RWPE2 (cell line): Measurements from ENCODE around the gene AFG1L.
"Not testable (repeated sequence)": the region's sequence is repeated elsewhere in the genome, so short reads cannot be mapped to it uniquely, and the experiment has no call there.

Experiments used
- ATAC-seq: fragments of 200-7000 bp; cut with Tn5 transposase; 3 replicates; pipeline ENCODE4 v1.9.1; 2021; ENCODE audit warnings: low read depth
- DNase-seq: peaks from one replicate; pipeline ENCODE4 v3.0.0-alpha.2; 2020; ENCODE audit warnings: low spot score
- H3K27ac ChIP-seq: fragments of 450-650 bp; 2 replicates; pipeline ENCODE4 v1.5.1; 2017; ENCODE audit warnings: mild to moderate bottlenecking; ENCODE audit not compliant: poor library complexity, severe bottlenecking
- H3K27me3 ChIP-seq: fragments of 250-450 bp; sonication (Bioruptor Pico); 2 replicates; pipeline ENCODE4 v1.5.1; 2021; ENCODE audit warnings: mild to moderate bottlenecking, moderate library complexity; ENCODE audit not compliant: insufficient read depth, poor library complexity, severe bottlenecking
- H3K36me3 ChIP-seq: fragments of 250-450 bp; sonication (Bioruptor Pico); 2 replicates; pipeline ENCODE4 v1.5.1; 2020; ENCODE audit warnings: low read depth, mild to moderate bottlenecking, moderate library complexity
- H3K4me1 ChIP-seq: fragments of 250-450 bp; sonication (Bioruptor Pico); 2 replicates; pipeline ENCODE4 v1.5.1; 2021; ENCODE audit warnings: mild to moderate bottlenecking, moderate library complexity; ENCODE audit not compliant: insufficient read depth, poor library complexity, severe bottlenecking
- H3K4me3 ChIP-seq: fragments of 250-450 bp; sonication (Bioruptor Pico); 2 replicates; pipeline ENCODE4 v1.5.1; 2021; ENCODE audit warnings: mild to moderate bottlenecking, moderate library complexity; ENCODE audit not compliant: severe bottlenecking
- H3K9me3 ChIP-seq: fragments of 250-450 bp; sonication (Bioruptor Pico); 2 replicates; pipeline ENCODE4 v1.5.1; 2021; ENCODE audit warnings: mild to moderate bottlenecking, moderate library complexity; ENCODE audit not compliant: severe bottlenecking
- TF ChIP-seq, protein P1 (sequence below): fragments of 450-650 bp; IDR thresholded peaks from one replicate; pipeline ENCODE4 v1.5.1; 2017; ENCODE audit warnings: mild to moderate bottlenecking, moderate library complexity; ENCODE audit not compliant: poor library complexity, severe bottlenecking

Gene AFG1L

DNA sequence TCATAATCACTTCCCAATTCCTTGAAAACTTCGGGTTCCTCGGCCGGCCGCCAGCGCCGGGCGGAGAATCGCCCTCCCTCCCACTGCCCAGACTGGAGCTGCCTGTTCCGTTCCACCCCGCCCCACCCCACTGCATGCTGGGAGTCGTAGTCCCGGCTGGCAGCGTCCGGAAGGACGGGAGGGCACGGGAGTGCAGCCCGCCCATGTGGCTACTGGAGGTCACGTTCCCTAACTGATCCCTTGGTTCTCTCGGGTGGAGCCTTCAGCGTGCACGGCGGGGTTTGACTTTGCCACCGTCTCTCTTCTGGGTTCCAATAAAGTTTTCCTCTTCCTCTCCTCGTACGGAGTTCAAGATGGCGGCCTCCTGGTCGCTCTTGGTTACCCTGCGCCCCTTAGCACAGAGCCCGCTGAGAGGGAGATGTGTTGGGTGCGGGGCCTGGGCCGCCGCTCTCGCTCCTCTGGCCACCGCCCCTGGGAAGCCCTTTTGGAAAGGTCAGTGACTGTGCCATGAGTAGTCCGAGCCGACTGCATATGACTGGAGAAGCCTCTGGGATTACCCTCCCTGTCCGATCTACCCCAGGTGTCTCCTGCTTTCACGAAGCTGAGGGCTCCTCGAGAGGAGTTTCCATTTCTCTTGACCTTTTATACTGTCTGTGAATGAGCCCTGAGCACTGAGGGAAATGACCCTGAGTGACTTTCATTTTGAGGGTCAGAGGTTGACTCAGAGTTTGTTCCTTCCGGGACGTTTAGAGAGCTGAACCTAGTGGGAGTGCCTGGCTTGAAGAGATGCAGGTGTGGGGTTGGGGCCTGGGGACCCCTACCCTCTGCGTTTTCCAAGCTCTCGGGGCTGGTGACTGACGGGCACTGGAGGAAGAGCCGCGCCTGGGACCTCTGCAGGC lies at the start of gene AFG1L:
Gene AFG1L, plus strand, starts transcription at position 328 of the 899 bp plus-strand sequence. Its CDS starts 26 bp downstream, at position 354.
- DNase-seq: peak; percentile 93

DNA sequence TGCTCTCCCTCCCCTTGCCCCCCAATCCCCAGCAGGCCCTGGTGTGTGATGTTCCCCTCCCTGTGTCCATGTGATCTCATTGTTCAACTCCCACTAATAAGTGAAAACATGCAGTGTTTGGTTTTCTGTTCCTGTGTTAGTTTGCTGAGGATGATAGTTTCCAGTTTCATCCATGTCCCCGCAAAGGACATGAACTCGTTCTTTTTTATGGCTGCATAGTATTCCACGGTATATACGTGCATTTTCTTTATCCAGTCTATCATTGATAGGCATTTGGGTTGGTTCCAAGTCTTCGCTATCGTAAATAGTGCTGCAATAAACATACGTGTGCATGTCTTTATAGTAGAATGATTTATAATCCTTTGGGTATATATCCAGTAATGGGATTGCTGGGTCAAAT lies 49.8 kb upstream of the AFG1L start:
- not testable (repeated sequence) for H3K27me3 ChIP-seq, H3K27ac ChIP-seq, ATAC-seq, H3K4me3 ChIP-seq, H3K9me3 ChIP-seq, H3K4me1 ChIP-seq, DNase-seq
- peaks cover 16% of the 10 kb centered on the region for H3K36me3 ChIP-seq

More for the DNA sequence above, at the start of gene AFG1L:
- H3K4me3 ChIP-seq: peak within 1 kb of the TSS; percentile 59
- peak; percentile 96 for ATAC-seq
- H3K9me3 ChIP-seq: peaks cover 3% of the 10 kb centered on the region
- TF ChIP-seq, protein P1, sequence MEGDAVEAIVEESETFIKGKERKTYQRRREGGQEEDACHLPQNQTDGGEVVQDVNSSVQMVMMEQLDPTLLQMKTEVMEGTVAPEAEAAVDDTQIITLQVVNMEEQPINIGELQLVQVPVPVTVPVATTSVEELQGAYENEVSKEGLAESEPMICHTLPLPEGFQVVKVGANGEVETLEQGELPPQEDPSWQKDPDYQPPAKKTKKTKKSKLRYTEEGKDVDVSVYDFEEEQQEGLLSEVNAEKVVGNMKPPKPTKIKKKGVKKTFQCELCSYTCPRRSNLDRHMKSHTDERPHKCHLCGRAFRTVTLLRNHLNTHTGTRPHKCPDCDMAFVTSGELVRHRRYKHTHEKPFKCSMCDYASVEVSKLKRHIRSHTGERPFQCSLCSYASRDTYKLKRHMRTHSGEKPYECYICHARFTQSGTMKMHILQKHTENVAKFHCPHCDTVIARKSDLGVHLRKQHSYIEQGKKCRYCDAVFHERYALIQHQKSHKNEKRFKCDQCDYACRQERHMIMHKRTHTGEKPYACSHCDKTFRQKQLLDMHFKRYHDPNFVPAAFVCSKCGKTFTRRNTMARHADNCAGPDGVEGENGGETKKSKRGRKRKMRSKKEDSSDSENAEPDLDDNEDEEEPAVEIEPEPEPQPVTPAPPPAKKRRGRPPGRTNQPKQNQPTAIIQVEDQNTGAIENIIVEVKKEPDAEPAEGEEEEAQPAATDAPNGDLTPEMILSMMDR: no peak
- H3K4me1 ChIP-seq: no peaks in the 10 kb centered on the region
- no peaks in the 10 kb centered on the region for H3K27me3 ChIP-seq
- peak within 1 kb of the TSS; percentile 80 for H3K27ac ChIP-seq
- H3K36me3 ChIP-seq: no peaks in the 10 kb centered on the region

DNA sequence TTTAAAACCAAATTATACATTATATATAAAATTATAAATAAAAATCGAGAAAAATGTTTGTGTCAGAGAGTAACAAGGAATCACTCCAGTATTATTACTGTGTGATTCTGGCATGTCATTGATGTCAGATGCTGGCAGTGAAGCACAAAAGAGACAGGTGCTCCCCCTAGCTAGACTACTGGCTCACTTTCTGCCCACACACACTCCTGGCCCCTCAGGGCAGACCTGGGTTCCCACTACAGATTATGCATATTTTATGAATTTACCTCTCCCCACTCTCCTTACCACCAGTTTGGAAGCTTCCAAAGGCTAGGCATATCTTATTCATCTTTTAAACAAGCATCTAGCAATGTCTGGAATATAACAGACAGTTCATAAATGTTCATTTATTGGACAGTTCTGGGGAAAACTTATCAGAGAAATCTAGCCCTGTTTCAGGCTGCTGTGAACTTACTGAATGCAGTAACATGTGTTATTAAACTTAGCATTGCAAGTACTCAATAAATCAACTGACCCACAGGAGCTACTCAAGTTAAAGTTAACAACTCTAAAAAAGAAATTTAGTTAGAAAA lies 46.8 kb upstream of the AFG1L start:
- Histone ChIP-seq H3K27me3 (no peaks in the 10 kb centered on the region), H3K27ac (no peak overlapping the region), H3K4me1 (no peaks in the 10 kb centered on the region), H3K4me3 (no peak overlapping the region), H3K36me3 (peaks cover 20% of the 10 kb centered on the region), H3K9me3 (no peaks in the 10 kb centered on the region)
- ATAC-seq: no peak
- no peak for DNase-seq
- TF ChIP-seq, protein P1: no peak

DNA sequence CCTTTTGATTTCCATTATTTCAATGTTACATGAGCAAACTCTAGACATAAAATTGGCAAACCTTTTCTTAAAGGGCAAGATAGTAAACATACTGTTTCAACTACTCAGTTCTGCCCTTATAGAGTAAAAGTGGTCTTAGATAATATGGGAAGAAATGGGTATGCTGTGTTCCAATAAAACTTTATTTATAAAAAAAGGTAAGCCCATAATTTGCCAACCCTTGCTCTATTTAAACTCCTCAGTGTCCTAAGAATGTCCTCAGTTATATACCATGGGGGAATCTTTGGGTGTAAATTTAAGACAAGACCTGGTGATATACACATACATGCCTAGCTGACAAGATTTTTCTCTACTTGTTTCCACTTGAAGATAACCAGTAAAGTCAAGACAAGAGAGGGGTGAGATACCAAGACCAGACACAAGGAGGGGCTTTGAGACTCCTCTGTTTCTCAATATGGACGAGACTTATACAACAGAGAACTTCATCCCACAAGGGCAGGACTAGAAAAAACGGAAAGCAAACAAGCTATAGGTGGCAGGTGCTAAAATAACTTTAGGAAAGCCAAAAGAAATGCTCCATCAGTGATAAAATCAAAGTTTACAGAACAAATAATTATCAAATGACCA lies 44.5 kb upstream of the AFG1L start:
- DNase-seq: no peak

DNA sequence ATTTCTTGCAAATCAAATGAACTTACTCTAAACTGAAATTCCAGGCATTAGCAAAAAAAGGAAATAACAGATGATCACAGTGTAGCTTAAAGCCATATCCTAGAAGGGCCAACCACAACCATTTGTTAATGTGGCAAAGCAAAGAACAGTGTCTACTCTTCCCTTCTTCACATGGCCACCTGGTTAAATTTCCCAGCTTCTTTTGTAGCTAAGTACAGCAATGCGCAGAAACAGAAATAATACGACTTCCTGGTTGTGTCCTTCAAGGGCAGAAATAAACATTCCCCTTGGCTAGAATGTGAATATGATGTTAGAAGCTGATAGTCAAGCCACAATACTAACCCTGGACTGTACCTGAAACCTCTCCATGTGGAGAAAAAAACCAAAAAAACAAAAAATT lies 43.6 kb upstream of the AFG1L start:
- ATAC-seq: no peak
- H3K4me3 ChIP-seq: no peak overlapping the region
- TF ChIP-seq, protein P1: no peak
- H3K36me3 ChIP-seq: peaks cover 29% of the 10 kb centered on the region
- H3K27me3 ChIP-seq: no peaks in the 10 kb centered on the region
- DNase-seq: no peak
- H3K27ac ChIP-seq: no peak overlapping the region
- H3K9me3 ChIP-seq: no peaks in the 10 kb centered on the region
- no peaks in the 10 kb centered on the region for H3K4me1 ChIP-seq

More for the DNA sequence above, 44.5 kb upstream of the AFG1L start:
- Histone ChIP-seq H3K36me3 (peaks cover 26% of the 10 kb centered on the region), H3K27me3 (no peaks in the 10 kb centered on the region), H3K4me1 (no peaks in the 10 kb centered on the region), H3K4me3 (no peak overlapping the region), H3K9me3 (no peaks in the 10 kb centered on the region), H3K27ac (no peak overlapping the region)
- no peak for ATAC-seq
- TF ChIP-seq, protein P1: no peak
